Lower leg skin (tissue), 3 donors: ENCODE measurements around the gene SLC66A1.

ENCODE experiments used
- POLR2A ChIP-seq, 2 donors: fragments of 450-650 bp; IDR thresholded peaks; one replicate each; pipeline ENCODE4 v1.6.1; 2016 to 2017; ENCODE audit warnings: antibody characterized with exemption in 2 of 2, mild to moderate bottlenecking in 1 of 2, moderate library complexity in 1 of 2
- TF ChIP-seq, protein P1 (sequence below), 3 donors: fragments of 450-650 bp; IDR thresholded peaks; one replicate each; pipeline ENCODE4 v1.5.1; 2016; ENCODE audit warnings: antibody characterized with exemption in 3 of 3, mild to moderate bottlenecking in 3 of 3, moderate library complexity in 2 of 3

- TF ChIP-seq, protein P1, sequence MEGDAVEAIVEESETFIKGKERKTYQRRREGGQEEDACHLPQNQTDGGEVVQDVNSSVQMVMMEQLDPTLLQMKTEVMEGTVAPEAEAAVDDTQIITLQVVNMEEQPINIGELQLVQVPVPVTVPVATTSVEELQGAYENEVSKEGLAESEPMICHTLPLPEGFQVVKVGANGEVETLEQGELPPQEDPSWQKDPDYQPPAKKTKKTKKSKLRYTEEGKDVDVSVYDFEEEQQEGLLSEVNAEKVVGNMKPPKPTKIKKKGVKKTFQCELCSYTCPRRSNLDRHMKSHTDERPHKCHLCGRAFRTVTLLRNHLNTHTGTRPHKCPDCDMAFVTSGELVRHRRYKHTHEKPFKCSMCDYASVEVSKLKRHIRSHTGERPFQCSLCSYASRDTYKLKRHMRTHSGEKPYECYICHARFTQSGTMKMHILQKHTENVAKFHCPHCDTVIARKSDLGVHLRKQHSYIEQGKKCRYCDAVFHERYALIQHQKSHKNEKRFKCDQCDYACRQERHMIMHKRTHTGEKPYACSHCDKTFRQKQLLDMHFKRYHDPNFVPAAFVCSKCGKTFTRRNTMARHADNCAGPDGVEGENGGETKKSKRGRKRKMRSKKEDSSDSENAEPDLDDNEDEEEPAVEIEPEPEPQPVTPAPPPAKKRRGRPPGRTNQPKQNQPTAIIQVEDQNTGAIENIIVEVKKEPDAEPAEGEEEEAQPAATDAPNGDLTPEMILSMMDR (IDR thresholded peaks at IDR 0.05) = no peak
- no peak for TF ChIP-seq POLR2A (IDR thresholded peaks at IDR 0.05)
These were observed 5.2 kb downstream of the SLC66A1 start for GRCh38 chr1:19317126-19317910.
